GM23338 (cell line): Measurements from ENCODE around the gene NSF. TPM values are rescaled to one million over a fixed set of nuclear protein-coding genes. Genes with fewer than 3 reads are reported as not detected.
"Not testable (repeated sequence)": the region's sequence is repeated elsewhere in the genome, so short reads cannot be mapped to it uniquely, and the experiment has no call there.

Experiments used
- ATAC-seq: fragments of 200-7000 bp; cut with Tn5 transposase; 3 replicates; pipeline ENCODE4 v1.9.1; 2020
- DNase-seq: peaks from one replicate; pipeline ENCODE4 v3.0.0-alpha.2; 2015; ENCODE audit warnings: low spot score
- H2AFZ ChIP-seq: fragments of 200-600 bp; sonication (generic); 2 replicates; pipeline ENCODE4 v1.8.0; 2016; ENCODE audit warnings: antibody characterized with exemption, mild to moderate bottlenecking, moderate library complexity
- H3F3A ChIP-seq: fragments of 200-600 bp; sonication (generic); replicated peaks from 2 replicates; pipeline ENCODE4 v1.8.0; 2017; ENCODE audit warnings: antibody characterized with exemption, mixed run types, low read depth
- H3K27ac ChIP-seq: fragments of 200-600 bp; sonication (generic); 2 replicates; pipeline ENCODE4 v1.6.1; 2016; ENCODE audit warnings: low read depth
- H3K27me3 ChIP-seq: fragments of 200-600 bp; sonication (generic); 2 replicates; pipeline ENCODE4 v1.8.0; 2016; ENCODE audit warnings: mild to moderate bottlenecking, mixed run types, moderate library complexity; ENCODE audit not compliant: insufficient read depth
- H3K36me3 ChIP-seq: fragments of 200-600 bp; sonication (generic); 2 replicates; pipeline ENCODE4 v1.8.0; 2016; ENCODE audit warnings: mild to moderate bottlenecking; ENCODE audit not compliant: insufficient read depth
- H3K4me1 ChIP-seq: fragments of 200-600 bp; sonication (generic); 2 replicates; pipeline ENCODE4 v1.8.0; 2016; ENCODE audit warnings: mild to moderate bottlenecking, moderate library complexity; ENCODE audit not compliant: insufficient read depth
- H3K4me2 ChIP-seq: fragments of 200-600 bp; sonication (generic); 2 replicates; pipeline ENCODE4 v1.7.1; 2017; ENCODE audit warnings: mixed run types
- H3K4me3 ChIP-seq: fragments of 200-600 bp; sonication (generic); 2 replicates; pipeline ENCODE4 v1.6.1; 2016; ENCODE audit warnings: mixed run types
- H3K79me2 ChIP-seq: fragments of 200-600 bp; sonication (generic); replicated peaks from 2 replicates; pipeline ENCODE4 v1.8.0; 2017; ENCODE audit warnings: mild to moderate bottlenecking; ENCODE audit not compliant: insufficient read depth
- H3K9me2 ChIP-seq: fragments of 200-600 bp; sonication (generic); 2 replicates; pipeline ENCODE4 v1.8.0; 2017; ENCODE audit not compliant: insufficient read depth
- H4K20me1 ChIP-seq: fragments of 200-600 bp; sonication (generic); replicated peaks from 2 replicates; pipeline ENCODE4 v1.8.0; 2017; ENCODE audit warnings: mild to moderate bottlenecking; ENCODE audit not compliant: insufficient read depth
- H3K27ac Mint-ChIP-seq: 2 replicates; pipeline ENCODE4 v1.8.0; 2020; ENCODE audit warnings: inconsistent platforms, mild to moderate bottlenecking, moderate library complexity, mixed read lengths
- H3K27me3 Mint-ChIP-seq: 3 replicates; pipeline ENCODE4 v1.8.0; 2022; ENCODE audit warnings: low read depth, mild to moderate bottlenecking, moderate library complexity, mixed read lengths, inconsistent platforms; ENCODE audit not compliant: insufficient read depth, poor library complexity
- H3K36me3 Mint-ChIP-seq: 3 replicates; pipeline ENCODE4 v1.8.0; 2021; ENCODE audit warnings: low read depth, mild to moderate bottlenecking, inconsistent platforms, moderate library complexity, mixed read lengths
- H3K4me1 Mint-ChIP-seq: 3 replicates; pipeline ENCODE4 v1.8.0; 2020; ENCODE audit warnings: mild to moderate bottlenecking, inconsistent platforms, mixed read lengths
- H3K4me3 Mint-ChIP-seq: 3 replicates; pipeline ENCODE4 v1.8.0; 2021; ENCODE audit warnings: moderate library complexity, mild to moderate bottlenecking, inconsistent platforms, mixed read lengths
- H3K9me3 Mint-ChIP-seq: 3 replicates; pipeline ENCODE4 v1.8.0; 2020; ENCODE audit warnings: moderate library complexity, mild to moderate bottlenecking, inconsistent platforms, mixed read lengths
- polyA plus RNA-seq: library from polyadenylated mRNA; unstranded; fragments of >200 nt; fragmentation: Nextera tagmentation; extraction: Ambion mirVana; gene quantifications from 2 replicates; pipeline ENCODE4 v1.2.1, GENCODE V29; 2016
- total RNA-seq: library from RNA; depleted of rRNA; stranded (reverse); fragments of >200 nt; shearing (Covaris generic); gene quantifications from 2 replicates; pipeline ENCODE4 v1.2.3, GENCODE V29; 2014

Gene NSF
- total and polyA plus RNA-seq, 2 experiments from 2014 or later, result 12.5 to 26.5 TPM

DNA sequence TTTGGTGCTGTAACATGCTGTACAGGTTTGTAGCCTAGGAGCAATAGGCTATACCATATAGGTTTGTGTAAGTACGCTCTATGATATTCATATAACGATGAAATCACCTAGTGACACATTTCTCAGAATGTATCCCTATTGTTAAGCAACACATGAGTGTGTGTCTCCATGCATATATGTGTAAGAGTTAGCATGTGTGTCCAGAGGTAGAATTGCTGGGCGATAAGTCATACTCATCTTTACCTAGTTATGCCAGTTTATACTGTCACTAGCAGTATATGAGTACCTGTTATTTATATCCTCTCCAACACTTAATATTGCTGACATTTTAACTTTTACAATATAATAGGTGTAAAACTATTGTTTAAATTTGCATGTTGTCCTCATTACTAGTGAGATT, 10.3 kb downstream of the NSF start:
- DNase-seq, H3K9me2 ChIP-seq, H3K36me3 Mint-ChIP-seq, H3K4me3 ChIP-seq, H3K9me3 Mint-ChIP-seq, H3K79me2 ChIP-seq, ATAC-seq, H3K27me3 Mint-ChIP-seq, H4K20me1 ChIP-seq, H3K27me3 ChIP-seq, H3K27ac ChIP-seq, H3F3A ChIP-seq, H3K36me3 ChIP-seq, H3K4me2 ChIP-seq, H3K4me3 Mint-ChIP-seq, H3K4me1 ChIP-seq, H3K27ac Mint-ChIP-seq, H3K4me1 Mint-ChIP-seq, H2AFZ ChIP-seq: not testable (repeated sequence)

DNA sequence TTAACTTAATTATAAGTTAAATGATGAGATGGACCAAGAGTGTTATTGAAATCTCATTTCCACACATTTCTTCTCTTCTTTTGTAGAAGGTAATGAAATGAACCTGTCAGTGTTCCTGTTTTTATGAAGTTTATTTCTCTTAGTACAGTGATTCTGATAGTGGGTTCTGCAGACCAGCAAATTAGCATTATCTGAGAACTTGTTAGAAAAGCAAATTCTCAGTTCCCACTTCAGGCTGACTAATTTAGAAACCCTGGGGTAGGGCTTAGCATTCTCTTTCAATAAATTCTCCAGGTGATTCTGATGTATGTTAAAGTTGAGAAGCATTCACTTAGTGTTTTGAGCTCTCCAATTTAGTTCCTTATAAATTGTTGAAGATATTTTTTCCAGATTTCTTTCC, 12.7 kb downstream of the NSF start:
- H3K4me3 Mint-ChIP-seq, H3K4me1 ChIP-seq, H3K4me1 Mint-ChIP-seq, H3K27ac Mint-ChIP-seq, H3K27ac ChIP-seq, H3F3A ChIP-seq, H3K27me3 Mint-ChIP-seq, H3K4me3 ChIP-seq, DNase-seq, H3K9me2 ChIP-seq, H2AFZ ChIP-seq, ATAC-seq, H3K36me3 ChIP-seq, H3K27me3 ChIP-seq, H3K4me2 ChIP-seq, H3K36me3 Mint-ChIP-seq, H4K20me1 ChIP-seq, H3K9me3 Mint-ChIP-seq, H3K79me2 ChIP-seq: not testable (repeated sequence)

DNA sequence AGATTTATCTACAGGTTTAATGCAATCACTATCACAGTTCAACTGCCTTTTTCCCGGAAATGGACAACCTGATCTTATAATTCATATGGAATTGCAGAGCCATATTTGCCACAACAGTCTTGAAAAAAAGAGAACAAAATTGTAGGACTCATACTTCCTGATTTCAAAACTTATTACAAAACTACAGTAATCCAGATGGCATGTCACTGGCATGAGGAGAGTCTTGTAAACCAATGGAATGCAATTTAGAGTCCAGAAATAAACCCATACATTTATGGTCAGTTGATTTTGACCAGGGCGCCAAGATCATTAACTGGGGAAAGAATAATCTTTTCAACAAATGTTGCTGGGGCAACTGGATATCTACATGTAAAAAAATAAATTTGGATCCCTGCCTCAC, 20.8 kb downstream of the NSF start:
- H3K27me3 Mint-ChIP-seq, H2AFZ ChIP-seq, H3K9me3 Mint-ChIP-seq, ATAC-seq, DNase-seq, H4K20me1 ChIP-seq, H3K4me1 Mint-ChIP-seq, H3K4me2 ChIP-seq, H3K36me3 ChIP-seq, H3K4me1 ChIP-seq, H3K9me2 ChIP-seq, H3K27ac Mint-ChIP-seq, H3K27ac ChIP-seq, H3K27me3 ChIP-seq, H3F3A ChIP-seq, H3K4me3 Mint-ChIP-seq, H3K79me2 ChIP-seq, H3K4me3 ChIP-seq, H3K36me3 Mint-ChIP-seq: not testable (repeated sequence)

DNA sequence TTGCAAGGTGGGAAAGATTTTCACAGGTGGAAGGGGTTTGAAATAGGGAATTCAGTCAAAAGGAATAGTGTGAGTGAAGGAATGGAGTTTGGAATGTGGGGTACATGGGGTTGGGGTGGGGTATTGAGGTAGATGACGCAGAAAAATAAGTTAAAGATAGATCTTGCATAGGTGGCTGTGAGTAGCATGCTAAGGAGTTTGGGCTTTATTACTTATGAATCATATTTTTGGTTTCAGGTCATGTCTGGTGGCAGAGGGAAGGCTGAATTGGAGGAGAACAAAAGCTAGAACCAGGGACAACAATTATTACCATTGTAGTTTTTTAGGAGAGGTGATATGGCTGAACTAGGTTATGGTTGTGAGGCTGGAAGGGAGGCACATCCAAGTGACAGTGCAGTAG, 23.4 kb downstream of the NSF start:
- not testable (repeated sequence) for H3K9me2 ChIP-seq, H3K27ac Mint-ChIP-seq, H3K4me2 ChIP-seq, H3K27me3 ChIP-seq, H3K27me3 Mint-ChIP-seq, H3F3A ChIP-seq, DNase-seq, H2AFZ ChIP-seq, H3K79me2 ChIP-seq, H3K9me3 Mint-ChIP-seq, ATAC-seq, H3K36me3 Mint-ChIP-seq, H3K4me1 Mint-ChIP-seq, H3K36me3 ChIP-seq, H3K4me3 Mint-ChIP-seq, H3K4me3 ChIP-seq, H4K20me1 ChIP-seq, H3K4me1 ChIP-seq, H3K27ac ChIP-seq

DNA sequence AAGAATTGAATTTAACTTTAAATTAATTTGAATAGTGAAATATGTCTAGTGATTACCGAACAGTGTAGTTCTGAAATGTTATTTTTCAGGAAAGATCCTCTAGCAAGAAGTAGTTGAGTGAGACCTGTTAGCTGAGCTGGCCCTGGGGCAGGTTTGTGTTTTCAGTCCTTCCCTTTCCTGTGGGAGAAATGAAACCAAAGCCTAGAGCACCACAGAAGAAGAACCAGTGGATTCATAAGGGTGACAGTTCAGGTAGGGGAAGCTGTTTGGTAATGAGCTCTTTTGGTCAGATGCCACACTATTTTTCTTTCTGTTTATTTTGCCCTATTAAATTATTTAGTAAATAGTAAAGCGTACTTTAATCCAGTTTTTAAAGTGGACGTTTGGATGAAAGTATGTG, 26.7 kb downstream of the NSF start:
- not testable (repeated sequence) for DNase-seq, H3K79me2 ChIP-seq, H3K9me2 ChIP-seq, ATAC-seq, H3K4me1 ChIP-seq, H3K27ac Mint-ChIP-seq, H2AFZ ChIP-seq, H3K27me3 Mint-ChIP-seq, H3K36me3 Mint-ChIP-seq, H3K27me3 ChIP-seq, H3K9me3 Mint-ChIP-seq, H3K4me2 ChIP-seq, H3K4me3 Mint-ChIP-seq, H4K20me1 ChIP-seq, H3F3A ChIP-seq, H3K27ac ChIP-seq, H3K36me3 ChIP-seq, H3K4me1 Mint-ChIP-seq, H3K4me3 ChIP-seq

DNA sequence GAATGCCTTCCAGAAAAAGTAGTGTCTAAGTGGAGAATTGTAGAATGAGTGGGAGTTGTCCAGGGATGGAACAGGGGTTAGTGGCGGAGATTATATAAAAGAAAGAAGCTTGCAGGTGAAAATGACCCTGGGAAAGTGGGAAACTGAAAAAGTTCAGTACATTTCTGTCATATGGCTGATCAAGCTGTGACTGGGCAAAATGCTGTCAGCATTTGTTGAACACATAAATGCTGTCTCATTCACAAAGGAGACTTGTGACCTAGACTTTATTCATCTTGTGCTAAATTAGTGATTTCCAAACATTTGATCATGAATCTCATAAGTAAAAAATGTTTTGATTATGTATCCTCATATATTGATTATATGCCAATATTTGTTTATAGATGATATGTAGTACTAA, 28.5 kb downstream of the NSF start:
- H3F3A ChIP-seq, H3K36me3 ChIP-seq, H4K20me1 ChIP-seq, H3K27ac Mint-ChIP-seq, H3K27me3 ChIP-seq, H3K9me3 Mint-ChIP-seq, H3K27ac ChIP-seq, DNase-seq, ATAC-seq, H3K4me1 Mint-ChIP-seq, H3K9me2 ChIP-seq, H3K4me3 ChIP-seq, H3K4me2 ChIP-seq, H3K36me3 Mint-ChIP-seq, H2AFZ ChIP-seq, H3K27me3 Mint-ChIP-seq, H3K4me3 Mint-ChIP-seq, H3K79me2 ChIP-seq, H3K4me1 ChIP-seq: not testable (repeated sequence)

DNA sequence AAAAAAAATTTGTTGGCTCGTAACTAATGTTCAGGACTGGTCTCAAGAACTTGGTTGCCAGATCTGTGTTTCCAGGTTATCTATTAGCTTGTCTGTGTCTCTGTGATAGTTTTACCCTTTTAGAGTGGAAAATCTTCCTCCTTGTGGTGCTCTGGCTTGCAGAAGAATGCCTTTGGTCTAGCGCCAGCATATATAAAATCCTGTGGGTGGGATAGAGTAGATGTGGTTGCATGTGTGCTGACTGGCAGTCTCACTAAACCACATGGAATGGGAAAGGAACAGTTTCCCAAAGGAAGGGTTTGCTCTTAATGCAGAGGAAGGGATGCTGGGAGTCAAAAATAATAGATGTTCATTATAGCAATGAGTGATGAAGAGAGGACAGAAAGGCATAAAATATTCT, 33.3 kb downstream of the NSF start:
- not testable (repeated sequence) for H3K27me3 Mint-ChIP-seq, H3K27me3 ChIP-seq, ATAC-seq, H3K4me3 ChIP-seq, H3K4me3 Mint-ChIP-seq, H3K36me3 ChIP-seq, H3K36me3 Mint-ChIP-seq, H3K4me1 ChIP-seq, H3K4me2 ChIP-seq, H3K4me1 Mint-ChIP-seq, H3F3A ChIP-seq, DNase-seq, H3K9me2 ChIP-seq, H3K27ac ChIP-seq, H2AFZ ChIP-seq, H3K79me2 ChIP-seq, H4K20me1 ChIP-seq, H3K27ac Mint-ChIP-seq, H3K9me3 Mint-ChIP-seq
